Subcutaneous preadipocyte (primary cell): ENCODE data around the gene SYNE1. TPM values are rescaled to one million over a fixed set of nuclear protein-coding genes. Genes with fewer than 3 reads are reported as not detected.

Experiments used
- small RNA-seq: library from RNA; depleted of rRNA; stranded (forward); fragments of <200 nt; gene quantifications from one replicate; pipeline ENCODE3, GENCODE V24; 2012
- total RNA-seq: library from RNA; depleted of rRNA; stranded (reverse); fragments of >200 nt; gene quantifications from 2 replicates; pipeline ENCODE4 v1.2.3, GENCODE V29; 2012

Gene SYNE1
- 54.7 and 70.0 TPM in 2 replicates for total RNA-seq

GRCh38 chr6:152637296-152638047 lies at the start of gene SYNE1:
TSS of gene SYNE1 (minus strand) at chr6:152637362. CDS start at chr6:152628331, 9,031 bp downstream.

Small RNA genes lying within 50 kb of the gene (small RNA-seq; reads per million reads assigned to genes)
- not detected for gene RNA5SP223

Other genes starting within 250 kb of the SYNE1 start
- not detected in 2 replicates for gene MYCT1, start 60.5 kb upstream of the SYNE1 start, total RNA-seq
- not detected in 2 replicates for gene VIP, start 113.4 kb upstream of the SYNE1 start, total RNA-seq